ENCODE data around the gene MYH11. TPM values are rescaled to one million over a fixed set of nuclear protein-coding genes. Genes with fewer than 3 reads are reported as not detected.
"Not testable (repeated sequence)": the region's sequence is repeated elsewhere in the genome, so short reads cannot be mapped to it uniquely, and the experiment has no call there.

The MYH11 gene
- total and polyA plus RNA-seq, 2 donors (not counting 1 experiment from before 2014, with no cell fraction given): 1.3 to 14.5 TPM

- Histone ChIP-seq H3K36me3 (ENCODE audit: control insufficient read depth, insufficient read depth, low read length) (peaks cover 10% of the 10 kb centered on the region), H2AFZ (ENCODE audit: low read length) (no peak overlapping the region), H4K20me1 (ENCODE audit: control insufficient read depth, extremely low read depth, insufficient read depth, low read length) (no peaks in the 10 kb centered on the region), H3K79me2 (ENCODE audit: control insufficient read depth, insufficient read depth, low read length) (peaks cover 9% of the 10 kb centered on the region), H3K27ac (ENCODE audit: insufficient read depth, low read length) (no peak overlapping the region), H3K27me3 (ENCODE audit: control insufficient read depth, insufficient read depth, low read length) (no peaks in the 10 kb centered on the region), H3K4me2 (ENCODE audit: extremely low read depth, insufficient read depth, low read length) (no peak overlapping the region), H3K4me1 (ENCODE audit: control insufficient read depth, extremely low read depth, insufficient read depth, low read length) (peaks cover 11% of the 10 kb centered on the region), H3K9me3 (ENCODE audit: control insufficient read depth, insufficient read depth, low read depth, low read length) (no peaks in the 10 kb centered on the region), H3K9ac (ENCODE audit: insufficient read depth, low read length) (no peak overlapping the region), H3K4me3 (replicated peaks in 1 of 4; ENCODE audit: control extremely low read depth in 1 of 4, insufficient read depth in 1 of 4, low read depth in 3 of 4, low read length in 4 of 4) (no peak overlapping the region)
- TF ChIP-seq, protein P1, sequence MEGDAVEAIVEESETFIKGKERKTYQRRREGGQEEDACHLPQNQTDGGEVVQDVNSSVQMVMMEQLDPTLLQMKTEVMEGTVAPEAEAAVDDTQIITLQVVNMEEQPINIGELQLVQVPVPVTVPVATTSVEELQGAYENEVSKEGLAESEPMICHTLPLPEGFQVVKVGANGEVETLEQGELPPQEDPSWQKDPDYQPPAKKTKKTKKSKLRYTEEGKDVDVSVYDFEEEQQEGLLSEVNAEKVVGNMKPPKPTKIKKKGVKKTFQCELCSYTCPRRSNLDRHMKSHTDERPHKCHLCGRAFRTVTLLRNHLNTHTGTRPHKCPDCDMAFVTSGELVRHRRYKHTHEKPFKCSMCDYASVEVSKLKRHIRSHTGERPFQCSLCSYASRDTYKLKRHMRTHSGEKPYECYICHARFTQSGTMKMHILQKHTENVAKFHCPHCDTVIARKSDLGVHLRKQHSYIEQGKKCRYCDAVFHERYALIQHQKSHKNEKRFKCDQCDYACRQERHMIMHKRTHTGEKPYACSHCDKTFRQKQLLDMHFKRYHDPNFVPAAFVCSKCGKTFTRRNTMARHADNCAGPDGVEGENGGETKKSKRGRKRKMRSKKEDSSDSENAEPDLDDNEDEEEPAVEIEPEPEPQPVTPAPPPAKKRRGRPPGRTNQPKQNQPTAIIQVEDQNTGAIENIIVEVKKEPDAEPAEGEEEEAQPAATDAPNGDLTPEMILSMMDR (conservative IDR thresholded peaks at IDR 0.05 in 1 of 2, IDR thresholded peaks at IDR 0.05 in 1 of 2; ENCODE audit: low read depth in 1 of 2, low read length in 2 of 2): no peak
- TF ChIP-seq EZH2 (IDR thresholded peaks at IDR 0.05; ENCODE audit: low read length, missing control alignments): no peak
- DNase-seq (ENCODE audit: low read depth in 2 of 2): no peak
Measured at GRCh38 chr16:15676506-15676905, 180.3 kb downstream of the MYH11 start.

- Histone ChIP-seq H3K36me3 (ENCODE audit: control insufficient read depth, insufficient read depth, low read length) (peaks cover 8% of the 10 kb centered on the region), H3K79me2 (ENCODE audit: control insufficient read depth, insufficient read depth, low read length) (peaks cover 9% of the 10 kb centered on the region)
- TF ChIP-seq, protein P1 (conservative IDR thresholded peaks at IDR 0.05 in 1 of 2, IDR thresholded peaks at IDR 0.05 in 1 of 2; ENCODE audit: low read depth in 1 of 2, low read length in 2 of 2): no peak
- TF ChIP-seq EZH2 (IDR thresholded peaks at IDR 0.05; ENCODE audit: low read length, missing control alignments): no peak
Measured at GRCh38 chr16:15674571-15674970, 182.3 kb downstream of the MYH11 start.

DNA sequence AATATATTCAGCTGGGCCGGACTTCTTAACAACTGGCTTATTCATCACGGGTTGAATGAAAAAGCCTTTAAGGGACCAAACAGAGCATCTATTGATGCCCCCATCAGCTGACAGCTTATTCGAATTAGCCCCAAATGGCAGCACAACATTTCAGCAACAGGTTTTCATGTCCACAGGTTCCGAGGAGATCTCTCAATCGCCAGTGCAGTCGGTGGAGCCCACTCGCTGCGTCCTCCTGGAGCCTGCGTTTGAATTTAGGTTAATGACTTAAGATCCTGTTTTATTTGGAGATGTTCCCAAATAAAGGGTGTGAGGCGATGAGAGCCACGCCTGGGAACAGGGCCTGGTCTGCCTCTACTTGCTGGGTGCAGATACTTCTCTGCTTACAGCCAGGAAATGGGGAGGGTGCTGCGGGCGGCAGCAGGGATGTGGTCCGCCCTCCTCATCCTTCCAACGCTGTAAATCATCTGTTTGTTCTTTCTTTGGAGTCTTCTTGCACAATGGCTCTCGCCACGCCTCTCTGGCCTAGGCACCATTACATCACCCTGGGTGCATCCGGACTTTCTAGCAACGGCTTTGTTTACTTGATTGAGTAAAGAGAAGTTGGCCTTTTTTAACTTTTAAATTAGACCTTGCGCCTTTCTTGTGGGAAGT, 184.2 kb downstream of the MYH11 start:
- Histone ChIP-seq H3K4me1 (ENCODE audit: control insufficient read depth, extremely low read depth, insufficient read depth, low read length) (peaks cover 11% of the 10 kb centered on the region), H2AFZ (ENCODE audit: low read length) (no peak overlapping the region), H3K9me3 (ENCODE audit: control insufficient read depth, insufficient read depth, low read depth, low read length) (no peaks in the 10 kb centered on the region), H3K4me2 (ENCODE audit: extremely low read depth, insufficient read depth, low read length) (peak overlapping the region; percentile 70), H3K79me2 (ENCODE audit: control insufficient read depth, insufficient read depth, low read length) (peaks cover 9% of the 10 kb centered on the region), H3K36me3 (ENCODE audit: control insufficient read depth, insufficient read depth, low read length) (peaks cover 4% of the 10 kb centered on the region), H4K20me1 (ENCODE audit: control insufficient read depth, extremely low read depth, insufficient read depth, low read length) (no peaks in the 10 kb centered on the region), H3K27me3 (ENCODE audit: control insufficient read depth, insufficient read depth, low read length) (no peaks in the 10 kb centered on the region), H3K4me3 (replicated peaks in 1 of 4; ENCODE audit: control extremely low read depth in 1 of 4, insufficient read depth in 1 of 4, low read depth in 3 of 4, low read length in 4 of 4) (peak overlapping the region in 1 of 4 experiments; percentile 22), H3K27ac (ENCODE audit: insufficient read depth, low read length) (peak overlapping the region; percentile 86), H3K9ac (ENCODE audit: insufficient read depth, low read length) (peak overlapping the region; percentile 33)
- DNase-seq (ENCODE audit: low read depth in 2 of 2): peak; percentile 99
- TF ChIP-seq, protein P1 (conservative IDR thresholded peaks at IDR 0.05 in 1 of 2, IDR thresholded peaks at IDR 0.05 in 1 of 2; ENCODE audit: low read depth in 1 of 2, low read length in 2 of 2): no peak
- TF ChIP-seq EZH2 (IDR thresholded peaks at IDR 0.05; ENCODE audit: low read length, missing control alignments): no peak

More at GRCh38 chr16:15674571-15674970, 182.3 kb downstream of the MYH11 start:
- Histone ChIP-seq H3K27me3 (ENCODE audit: control insufficient read depth, insufficient read depth, low read length) (no peaks in the 10 kb centered on the region), H3K27ac (ENCODE audit: insufficient read depth, low read length) (no peak overlapping the region), H2AFZ (ENCODE audit: low read length) (no peak overlapping the region), H4K20me1 (ENCODE audit: control insufficient read depth, extremely low read depth, insufficient read depth, low read length) (no peaks in the 10 kb centered on the region), H3K4me3 (replicated peaks in 1 of 4; ENCODE audit: control extremely low read depth in 1 of 4, insufficient read depth in 1 of 4, low read depth in 3 of 4, low read length in 4 of 4) (no peak overlapping the region), H3K4me1 (ENCODE audit: control insufficient read depth, extremely low read depth, insufficient read depth, low read length) (peaks cover 11% of the 10 kb centered on the region), H3K4me2 (ENCODE audit: extremely low read depth, insufficient read depth, low read length) (no peak overlapping the region), H3K9me3 (ENCODE audit: control insufficient read depth, insufficient read depth, low read depth, low read length) (no peaks in the 10 kb centered on the region), H3K9ac (ENCODE audit: insufficient read depth, low read length) (no peak overlapping the region)
- DNase-seq (ENCODE audit: low read depth in 2 of 2): no peak

DNA sequence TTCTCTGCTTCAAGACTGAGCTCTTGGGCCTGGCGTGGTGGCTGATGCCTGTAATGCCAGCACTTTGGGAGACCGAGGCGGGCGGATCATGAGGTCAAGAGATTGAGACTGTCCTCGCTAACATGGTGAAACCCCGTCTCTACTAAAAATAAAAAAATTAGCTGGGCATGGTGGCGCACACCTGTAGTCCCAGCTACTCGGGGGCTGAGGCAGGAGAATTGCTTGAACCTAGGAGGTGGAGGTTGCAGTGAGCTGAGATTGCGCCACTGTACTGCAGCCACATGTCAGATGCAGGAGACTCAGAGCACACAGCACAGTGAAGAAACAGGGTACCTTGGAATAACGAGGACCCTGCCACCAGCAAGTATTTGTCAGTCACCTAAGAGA, 184.7 kb downstream of the MYH11 start:
- not testable (repeated sequence) for H3K79me2 ChIP-seq (ENCODE audit: control insufficient read depth, insufficient read depth, low read length); H3K36me3 ChIP-seq (ENCODE audit: control insufficient read depth, insufficient read depth, low read length); H4K20me1 ChIP-seq (ENCODE audit: control insufficient read depth, extremely low read depth, insufficient read depth, low read length); H3K27me3 ChIP-seq (ENCODE audit: control insufficient read depth, insufficient read depth, low read length); DNase-seq (ENCODE audit: low read depth in 2 of 2); H3K9me3 ChIP-seq (ENCODE audit: control insufficient read depth, insufficient read depth, low read depth, low read length); H3K9ac ChIP-seq (ENCODE audit: insufficient read depth, low read length); H2AFZ ChIP-seq (ENCODE audit: low read length)
- H3K4me3 ChIP-seq (replicated peaks in 1 of 4; ENCODE audit: control extremely low read depth in 1 of 4, insufficient read depth in 1 of 4, low read depth in 3 of 4, low read length in 4 of 4): peak overlapping the region in 1 of 4 experiments; percentile 20
- peaks cover 11% of the 10 kb centered on the region for H3K4me1 ChIP-seq (ENCODE audit: control insufficient read depth, extremely low read depth, insufficient read depth, low read length)
- H3K27ac ChIP-seq (ENCODE audit: insufficient read depth, low read length): peak overlapping the region; percentile 86
- H3K4me2 ChIP-seq (ENCODE audit: extremely low read depth, insufficient read depth, low read length): peak overlapping the region; percentile 65

Data from fibroblast of lung (primary cell).